SK-N-MC (cell line): Measurements from ENCODE around the gene NPAT.

ENCODE experiments used
- DNase-seq: peaks from one replicate; pipeline ENCODE4 v3.0.0-alpha.2; 2011; ENCODE audit warnings: low read depth, low spot score
- H3K27ac ChIP-seq: fragments of 200-600 bp; sonication (generic); 2 replicates; pipeline ENCODE4 v1.5.1; 2016; ENCODE audit warnings: mixed run types
- H3K36me3 ChIP-seq: fragments of 200-600 bp; sonication (generic); 2 replicates; pipeline ENCODE4 v1.6.1; 2017; ENCODE audit warnings: antibody characterized with exemption, low read length, mixed read lengths; ENCODE audit not compliant: insufficient read depth
- H3K4me3 ChIP-seq: fragments of 200-600 bp; sonication (generic); 2 replicates; pipeline ENCODE4 v1.5.1; 2016
- H3K9ac ChIP-seq: fragments of 200-600 bp; sonication (generic); 2 replicates; pipeline ENCODE4 v1.8.0; 2017; ENCODE audit warnings: mixed run types, mixed read lengths; ENCODE audit not compliant: insufficient read length
- H3K9me3 ChIP-seq: fragments of 200-600 bp; sonication (generic); 2 replicates; pipeline ENCODE4 v1.6.1; 2017; ENCODE audit warnings: low read depth, mild to moderate bottlenecking, antibody characterized with exemption, low read length, moderate library complexity, mixed read lengths
- EZH2 ChIP-seq: fragments of 200-600 bp; sonication (generic); IDR thresholded peaks from one replicate; pipeline ENCODE4 v1.6.1; 2017; ENCODE audit warnings: antibody characterized with exemption
- FOXP2 ChIP-seq: optimal IDR thresholded peaks from 2 replicates; pipeline ENCODE3; 2011; ENCODE audit warnings: mild to moderate bottlenecking, moderate library complexity; ENCODE audit not compliant: insufficient read depth; ENCODE audit errors: extremely low read length, control extremely low read depth
- POLR2AphosphoS5 ChIP-seq: IDR thresholded peaks from 2 replicates; pipeline ENCODE4 v1.6.1; 2012; ENCODE audit warnings: mild to moderate bottlenecking, low read depth, low read length, borderline replicate concordance

NPAT gene

DNA sequence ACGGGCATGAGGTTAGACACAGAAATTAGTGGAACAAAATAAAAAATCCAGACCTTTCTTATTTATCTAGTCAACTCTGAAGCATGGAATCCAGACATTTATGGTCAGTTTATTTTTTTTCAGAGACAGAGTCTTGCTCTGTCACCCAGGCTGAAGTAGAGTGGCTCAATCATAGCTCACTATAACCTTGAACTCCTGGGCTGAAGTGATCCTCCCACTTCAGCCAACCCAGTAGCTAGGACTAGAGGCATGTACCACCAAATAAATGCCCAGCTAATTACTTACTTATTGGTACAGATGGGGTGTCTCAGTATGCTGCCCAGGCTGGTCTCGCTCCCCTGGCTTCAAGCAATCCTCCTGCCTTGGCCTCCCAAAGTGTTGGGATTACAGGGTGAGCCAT, 8.7 kb downstream of the NPAT start:
- H3K9me3 ChIP-seq: 0 out of 2 replicates have a peak, but pooled peaks cover 2% of the 10 kb centered on the region
- TF ChIP-seq EZH2 (no peak), FOXP2 (no peak), POLR2AphosphoS5 (no peak)
- H3K36me3 ChIP-seq: peaks cover 54% of the 10 kb centered on the region
- H3K9ac ChIP-seq: no peak overlapping the region
- no peak overlapping the region for H3K4me3 ChIP-seq
- no peak overlapping the region for H3K27ac ChIP-seq
- no peak for DNase-seq

DNA sequence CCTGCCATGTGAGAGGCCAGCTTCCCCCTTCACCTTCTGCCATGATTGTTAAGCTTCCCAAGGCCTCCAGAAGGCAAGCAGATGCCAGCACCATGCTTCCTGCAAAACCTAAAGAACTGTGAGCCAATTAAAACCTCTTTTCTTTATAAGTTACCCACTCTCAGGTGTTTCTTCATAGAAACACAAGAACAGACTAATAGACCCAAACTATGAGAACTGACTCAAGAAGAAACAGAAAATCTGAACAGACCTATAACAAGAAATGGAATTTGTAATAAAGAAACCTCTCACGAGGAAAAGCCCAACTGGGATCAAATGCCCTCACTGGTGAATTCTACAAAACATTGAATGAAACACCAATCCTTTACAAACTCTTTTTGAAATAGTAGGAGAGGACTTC, 12.0 kb downstream of the NPAT start:
- no peak for DNase-seq
- Histone ChIP-seq H3K4me3 (no peak overlapping the region), H3K27ac (no peak overlapping the region), H3K9ac (no peak overlapping the region), H3K9me3 (0 out of 2 replicates have a peak, but pooled peaks cover 2% of the 10 kb centered on the region), H3K36me3 (peaks cover 83% of the 10 kb centered on the region)
- no peak for TF ChIP-seq EZH2
- no peak for TF ChIP-seq POLR2AphosphoS5
- TF ChIP-seq FOXP2: no peak

DNA sequence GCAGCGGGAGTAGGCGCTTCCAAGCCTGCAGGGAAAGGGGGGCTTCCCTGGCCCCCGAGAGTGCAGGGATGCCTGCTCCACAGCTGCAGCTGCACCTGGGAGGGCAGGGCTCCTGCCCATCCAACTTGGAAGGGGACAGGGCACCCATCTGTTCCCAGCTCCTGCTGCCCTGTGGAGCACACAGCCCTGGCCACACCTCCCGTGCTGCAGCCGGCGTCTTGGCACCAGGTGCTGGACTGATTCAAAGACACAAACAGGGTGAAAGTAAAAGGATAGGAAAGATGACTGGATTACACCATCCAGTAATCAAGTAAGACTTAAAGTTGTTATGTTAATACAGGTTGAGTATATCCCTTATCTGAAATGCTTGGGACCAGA, 14.8 kb downstream of the NPAT start:
- H3K27ac ChIP-seq: no peak overlapping the region
- TF ChIP-seq FOXP2 (no peak), POLR2AphosphoS5 (no peak), EZH2 (no peak)
- no peak for DNase-seq
- H3K4me3 ChIP-seq: no peak overlapping the region
- H3K9me3 ChIP-seq: 0 out of 2 replicates have a peak, but pooled peaks cover 2% of the 10 kb centered on the region
- H3K9ac ChIP-seq: no peak overlapping the region
- H3K36me3 ChIP-seq: peaks cover 91% of the 10 kb centered on the region

DNA sequence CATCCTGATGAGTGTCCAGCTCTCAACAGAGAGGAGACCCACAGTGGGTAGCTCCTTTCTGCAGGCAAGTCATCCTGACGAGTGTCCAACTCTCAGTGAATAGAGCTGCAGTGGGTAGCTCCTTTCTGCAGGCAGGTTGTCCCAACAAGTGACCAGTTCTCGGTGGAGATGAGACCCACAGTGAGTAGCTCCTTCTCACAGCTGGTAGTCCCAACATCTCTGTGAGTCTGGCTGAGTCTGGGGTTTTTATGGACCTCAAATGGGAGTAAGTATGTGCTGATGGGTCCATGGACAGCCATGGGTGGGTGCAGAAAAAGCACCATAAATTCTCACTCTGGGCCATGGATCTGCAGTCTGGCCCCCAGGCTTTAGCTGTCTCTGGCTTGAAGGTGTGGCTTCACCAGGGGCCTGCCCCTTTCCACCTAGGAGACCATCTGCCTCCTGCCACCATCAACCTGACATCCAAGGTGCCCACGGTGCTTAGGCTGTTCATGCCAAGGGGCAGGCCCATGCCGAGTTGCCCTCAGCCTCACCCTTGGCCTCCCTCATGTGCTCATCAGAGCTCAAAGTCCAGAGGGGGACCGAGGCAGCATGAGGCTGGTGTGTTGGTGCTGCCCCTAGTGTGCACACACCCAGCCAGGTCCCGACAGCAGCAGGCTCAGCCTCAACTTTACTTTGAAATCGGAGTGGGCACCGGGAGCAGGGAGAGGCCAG, 15.3 kb downstream of the NPAT start:
- Histone ChIP-seq H3K27ac (no peak overlapping the region), H3K9me3 (0 out of 2 replicates have a peak, but pooled peaks cover 2% of the 10 kb centered on the region), H3K4me3 (no peak overlapping the region), H3K9ac (no peak overlapping the region), H3K36me3 (peaks cover 87% of the 10 kb centered on the region)
- DNase-seq: no peak
- TF ChIP-seq EZH2: no peak
- TF ChIP-seq FOXP2: no peak
- TF ChIP-seq POLR2AphosphoS5: no peak

- no peak for DNase-seq
- peaks cover 78% of the 10 kb centered on the region for H3K36me3 ChIP-seq
- H3K9ac ChIP-seq: no peak overlapping the region
- H3K9me3 ChIP-seq: 0 out of 2 replicates have a peak, but pooled peaks cover 2% of the 10 kb centered on the region
- H3K27ac ChIP-seq: no peak overlapping the region
- TF ChIP-seq FOXP2 (no peak), POLR2AphosphoS5 (no peak), EZH2 (no peak)
- no peak overlapping the region for H3K4me3 ChIP-seq
These were observed 16.3 kb downstream of the NPAT start for GRCh38 chr11:108206171-108206570.

- Histone ChIP-seq H3K27ac (no peak overlapping the region), H3K9me3 (no peaks in the 10 kb centered on the region), H3K4me3 (no peak overlapping the region), H3K36me3 (peaks cover 66% of the 10 kb centered on the region), H3K9ac (no peak overlapping the region)
- TF ChIP-seq POLR2AphosphoS5 (no peak), EZH2 (no peak), FOXP2 (no peak)
- no peak for DNase-seq
These were observed 17.4 kb downstream of the NPAT start for GRCh38 chr11:108204929-108205499.

- no peak for DNase-seq
- H3K9me3 ChIP-seq: no peaks in the 10 kb centered on the region
- H3K27ac ChIP-seq: no peak overlapping the region
- no peak overlapping the region for H3K4me3 ChIP-seq
- TF ChIP-seq POLR2AphosphoS5 (no peak), FOXP2 (no peak), EZH2 (no peak)
- H3K36me3 ChIP-seq: peaks cover 62% of the 10 kb centered on the region
- H3K9ac ChIP-seq: no peak overlapping the region
These were observed 18.1 kb downstream of the NPAT start for GRCh38 chr11:108204376-108204775.

- no peak for TF ChIP-seq EZH2
- no peak for TF ChIP-seq POLR2AphosphoS5
- no peak for TF ChIP-seq FOXP2
- peaks cover 53% of the 10 kb centered on the region for H3K36me3 ChIP-seq
- no peak for DNase-seq
- no peak overlapping the region for H3K27ac ChIP-seq
- H3K9ac ChIP-seq: no peak overlapping the region
- H3K4me3 ChIP-seq: no peak overlapping the region
- H3K9me3 ChIP-seq: no peaks in the 10 kb centered on the region
These were observed 19.4 kb downstream of the NPAT start for GRCh38 chr11:108203075-108203474.
